IPS-20b (cell line): ENCODE results near the gene C2CD3.

Source experiments
- H3K27ac ChIP-seq: one replicate; pipeline ENCODE4 v1.5.1; 2013; ENCODE audit warnings: low read length
- H3K27me3 ChIP-seq: 2 replicates; pipeline ENCODE4 v1.6.1; 2013; ENCODE audit warnings: mild to moderate bottlenecking, low read length, inconsistent platforms; ENCODE audit not compliant: insufficient read depth
- H3K36me3 ChIP-seq: 2 replicates; pipeline ENCODE4 v1.6.1; 2013; ENCODE audit warnings: low read depth, mild to moderate bottlenecking, inconsistent platforms, low read length, moderate library complexity; ENCODE audit not compliant: insufficient read depth
- H3K4me1 ChIP-seq: 2 replicates; pipeline ENCODE4 v1.6.1; 2013; ENCODE audit warnings: mild to moderate bottlenecking, control low read depth, inconsistent platforms, low read length, moderate library complexity; ENCODE audit not compliant: insufficient read depth
- H3K4me3 ChIP-seq: 2 replicates; pipeline ENCODE4 v1.5.1; 2013; ENCODE audit warnings: mild to moderate bottlenecking, low read length, inconsistent platforms
- H3K9ac ChIP-seq: 2 replicates; pipeline ENCODE4 v1.6.1; 2013; ENCODE audit warnings: low read depth, mild to moderate bottlenecking, inconsistent platforms, low read length, moderate library complexity
- H3K9me3 ChIP-seq: 2 replicates; pipeline ENCODE4 v1.6.1; 2013; ENCODE audit warnings: mild to moderate bottlenecking, low read depth, low read length, inconsistent platforms; ENCODE audit not compliant: insufficient read depth

C2CD3 gene

DNA sequence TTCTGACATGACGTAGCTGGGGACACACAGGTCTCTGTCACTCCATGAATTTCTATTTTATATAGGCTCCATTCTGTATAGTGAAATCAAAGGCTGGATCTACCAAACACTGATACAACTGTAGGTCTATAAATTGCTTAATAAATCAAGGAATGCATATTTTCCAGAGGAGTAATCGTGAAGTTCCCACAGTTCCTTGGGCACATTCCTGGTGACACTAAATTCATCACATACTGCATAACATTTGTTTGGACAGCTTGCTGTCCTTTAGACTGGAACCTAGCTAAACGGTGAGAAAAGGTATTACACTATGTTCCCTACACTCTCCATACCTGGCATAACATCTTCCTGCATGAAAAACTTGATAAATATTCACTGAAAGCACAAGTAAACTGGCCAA is 120.3 kb downstream of the C2CD3 start:
- H3K9me3 ChIP-seq, result no peaks in the 10 kb centered on the region
- no peak overlapping the region for H3K9ac ChIP-seq
- no peaks in the 10 kb centered on the region for H3K4me1 ChIP-seq
- H3K27ac ChIP-seq, result no peak overlapping the region
- no peak overlapping the region for H3K4me3 ChIP-seq
- no peaks in the 10 kb centered on the region for H3K27me3 ChIP-seq
- peaks cover 22% of the 10 kb centered on the region for H3K36me3 ChIP-seq

DNA sequence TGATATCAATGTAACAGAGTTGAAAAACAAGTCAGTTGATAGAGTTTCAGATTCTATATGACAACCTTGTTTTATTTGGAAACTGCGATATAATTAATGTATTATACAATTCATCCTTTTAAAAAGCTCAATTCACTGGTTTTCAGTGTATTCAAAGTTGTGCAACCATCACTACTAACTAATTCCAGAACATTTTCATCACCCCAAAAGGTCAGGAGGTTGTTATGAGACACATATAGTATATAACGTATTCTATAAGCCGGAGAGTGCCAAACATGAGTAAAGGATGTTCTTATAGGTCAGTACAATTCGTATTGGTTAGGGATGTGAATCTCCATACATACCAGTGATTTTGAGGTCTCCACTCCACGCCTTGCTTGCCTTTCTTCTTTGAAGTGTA is 121.8 kb downstream of the C2CD3 start:
- Histone ChIP-seq H3K4me1 (peaks cover 8% of the 10 kb centered on the region; the same call in 1 of the 2 replicates), H3K9ac (no peak overlapping the region), H3K9me3 (no peaks in the 10 kb centered on the region), H3K4me3 (no peak overlapping the region), H3K27ac (no peak overlapping the region), H3K36me3 (peaks cover 22% of the 10 kb centered on the region), H3K27me3 (no peaks in the 10 kb centered on the region)

DNA sequence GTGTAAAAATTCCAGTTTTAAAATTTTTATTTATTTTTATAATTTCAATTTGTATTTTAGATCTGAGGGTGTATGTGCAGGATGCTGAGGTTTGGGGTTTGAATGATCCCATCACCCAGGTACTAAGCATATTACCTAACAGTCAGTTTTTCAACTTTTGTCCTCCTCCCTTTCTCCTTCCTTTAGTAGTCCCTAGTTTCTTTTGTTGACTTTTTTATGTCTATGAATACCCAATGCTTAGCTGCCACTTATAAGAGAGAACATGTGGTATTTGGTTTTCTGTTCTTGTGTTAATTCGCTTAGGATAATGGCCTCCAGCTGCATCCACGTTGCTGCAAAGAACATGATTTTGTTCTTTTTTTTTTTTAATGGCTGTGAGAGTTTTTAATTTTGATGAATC is 126.3 kb downstream of the C2CD3 start:
- Histone ChIP-seq H3K9ac (no peak overlapping the region), H3K4me3 (no peak overlapping the region), H3K27me3 (no peaks in the 10 kb centered on the region), H3K36me3 (peaks cover 41% of the 10 kb centered on the region), H3K4me1 (peaks cover 8% of the 10 kb centered on the region; the same call in 1 of the 2 replicates), H3K27ac (no peak overlapping the region), H3K9me3 (no peaks in the 10 kb centered on the region)

DNA sequence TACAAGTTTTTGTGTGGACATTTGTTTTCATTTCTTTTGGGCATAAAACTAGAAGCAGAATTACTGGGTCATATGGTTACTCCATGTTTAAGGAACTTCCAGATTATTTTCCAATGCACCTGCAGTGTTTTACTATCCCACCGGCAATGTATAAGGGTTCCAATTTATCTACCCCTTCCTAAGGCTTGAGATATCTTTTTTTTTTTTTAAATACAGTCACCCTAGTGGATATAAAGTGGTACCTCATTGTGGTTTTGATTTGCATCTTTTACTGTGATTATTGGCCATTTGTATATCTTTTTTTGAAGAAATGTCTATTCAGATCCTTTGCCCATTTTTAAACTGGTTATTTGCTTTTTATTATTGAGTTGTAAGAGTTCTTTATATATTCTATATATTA is 127.4 kb downstream of the C2CD3 start:
- no peak overlapping the region for H3K27ac ChIP-seq
- H3K27me3 ChIP-seq, result no peaks in the 10 kb centered on the region
- no peak overlapping the region for H3K4me3 ChIP-seq
- no peak overlapping the region for H3K9ac ChIP-seq
- H3K9me3 ChIP-seq, result no peaks in the 10 kb centered on the region
- peaks cover 48% of the 10 kb centered on the region; the same call in 1 of the 2 replicates for H3K36me3 ChIP-seq
- peaks cover 8% of the 10 kb centered on the region; the same call in 1 of the 2 replicates for H3K4me1 ChIP-seq

- no peak overlapping the region for H3K27ac ChIP-seq
- no peaks in the 10 kb centered on the region for H3K9me3 ChIP-seq
- H3K27me3 ChIP-seq, result no peaks in the 10 kb centered on the region
- peaks cover 75% of the 10 kb centered on the region for H3K36me3 ChIP-seq
- no peak overlapping the region for H3K4me3 ChIP-seq
- no peak overlapping the region for H3K9ac ChIP-seq
- H3K4me1 ChIP-seq, result no peaks in the 10 kb centered on the region
Measured at GRCh38 chr11:74037309-74037708, 133.5 kb downstream of the C2CD3 start.

- Histone ChIP-seq H3K27ac (no peak overlapping the region), H3K36me3 (peaks cover 66% of the 10 kb centered on the region), H3K9me3 (no peaks in the 10 kb centered on the region), H3K27me3 (no peaks in the 10 kb centered on the region), H3K9ac (no peak overlapping the region), H3K4me3 (no peak overlapping the region), H3K4me1 (no peaks in the 10 kb centered on the region)
Measured at GRCh38 chr11:74035264-74035663, 135.5 kb downstream of the C2CD3 start.

GRCh38 chr11:74033046-74033445 is 137.8 kb downstream of the C2CD3 start:
- Histone ChIP-seq H3K9me3 (no peaks in the 10 kb centered on the region), H3K27ac (no peak overlapping the region), H3K4me3 (no peak overlapping the region), H3K4me1 (no peaks in the 10 kb centered on the region), H3K9ac (no peak overlapping the region), H3K36me3 (peaks cover 50% of the 10 kb centered on the region), H3K27me3 (no peaks in the 10 kb centered on the region)

- H3K9me3 ChIP-seq, result no peaks in the 10 kb centered on the region
- H3K4me1 ChIP-seq, result no peaks in the 10 kb centered on the region
- no peak overlapping the region for H3K9ac ChIP-seq
- H3K36me3 ChIP-seq, result peaks cover 34% of the 10 kb centered on the region
- no peak overlapping the region for H3K4me3 ChIP-seq
- no peak overlapping the region for H3K27ac ChIP-seq
- H3K27me3 ChIP-seq, result no peaks in the 10 kb centered on the region
Measured at GRCh38 chr11:74030723-74031676, 139.8 kb downstream of the C2CD3 start.

- no peak overlapping the region for H3K4me3 ChIP-seq
- no peaks in the 10 kb centered on the region for H3K9me3 ChIP-seq
- H3K27me3 ChIP-seq, result no peaks in the 10 kb centered on the region
- no peak overlapping the region for H3K27ac ChIP-seq
- 0 out of 2 replicates have a peak, but pooled peaks cover 5% of the 10 kb centered on the region for H3K36me3 ChIP-seq
- H3K9ac ChIP-seq, result no peak overlapping the region
- no peaks in the 10 kb centered on the region for H3K4me1 ChIP-seq
Measured at GRCh38 chr11:74025467-74026166, 145.2 kb downstream of the C2CD3 start.

DNA sequence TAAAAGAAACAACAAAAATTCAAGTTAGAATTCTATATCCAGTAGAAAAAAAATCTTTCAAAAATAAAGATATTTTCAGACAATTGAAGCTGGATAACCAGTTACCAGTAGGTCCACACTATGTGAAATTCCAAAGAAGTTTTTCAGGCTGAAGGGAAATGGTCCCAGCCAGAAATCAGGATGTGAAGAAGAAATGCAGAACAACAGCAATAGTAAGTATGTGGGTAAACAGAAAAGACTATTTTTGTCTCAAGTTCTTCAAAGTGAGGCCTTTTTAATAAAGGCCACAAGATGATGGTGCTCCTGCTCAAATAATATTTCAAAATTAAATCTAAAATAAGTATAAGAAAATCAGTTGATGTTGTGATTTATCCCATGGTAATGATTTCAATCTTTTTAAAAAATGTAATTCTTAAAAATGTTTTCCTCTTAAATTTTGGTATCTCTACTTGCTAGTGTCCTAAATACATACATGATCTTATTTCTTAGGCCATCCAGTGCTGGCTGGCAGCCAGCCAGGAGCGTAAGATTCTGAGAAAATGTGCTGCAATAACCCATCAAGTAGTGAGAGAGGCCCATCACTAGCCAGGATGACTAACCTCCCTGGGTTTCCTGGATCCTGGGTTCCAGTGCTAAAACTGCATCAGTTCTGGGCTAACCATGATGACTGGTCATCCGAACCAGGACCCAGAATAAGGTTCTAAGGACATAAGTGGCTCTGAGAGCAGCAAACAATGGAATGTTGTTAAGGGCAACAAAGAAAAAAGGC is 146.4 kb downstream of the C2CD3 start:
- Histone ChIP-seq H3K4me3 (no peak overlapping the region), H3K27me3 (no peaks in the 10 kb centered on the region), H3K4me1 (no peaks in the 10 kb centered on the region), H3K9me3 (no peaks in the 10 kb centered on the region), H3K9ac (no peak overlapping the region), H3K36me3 (0 out of 2 replicates have a peak, but pooled peaks cover 5% of the 10 kb centered on the region), H3K27ac (no peak overlapping the region)

GRCh38 chr11:74023276-74023675 is 147.5 kb downstream of the C2CD3 start:
- no peaks in the 10 kb centered on the region for H3K27me3 ChIP-seq
- H3K9ac ChIP-seq, result no peak overlapping the region
- H3K27ac ChIP-seq, result no peak overlapping the region
- no peaks in the 10 kb centered on the region for H3K4me1 ChIP-seq
- no peak overlapping the region for H3K4me3 ChIP-seq
- 0 out of 2 replicates have a peak, but pooled peaks cover 5% of the 10 kb centered on the region for H3K36me3 ChIP-seq
- H3K9me3 ChIP-seq, result no peaks in the 10 kb centered on the region
